ENCODE results near the gene BMPR2.

DNA sequence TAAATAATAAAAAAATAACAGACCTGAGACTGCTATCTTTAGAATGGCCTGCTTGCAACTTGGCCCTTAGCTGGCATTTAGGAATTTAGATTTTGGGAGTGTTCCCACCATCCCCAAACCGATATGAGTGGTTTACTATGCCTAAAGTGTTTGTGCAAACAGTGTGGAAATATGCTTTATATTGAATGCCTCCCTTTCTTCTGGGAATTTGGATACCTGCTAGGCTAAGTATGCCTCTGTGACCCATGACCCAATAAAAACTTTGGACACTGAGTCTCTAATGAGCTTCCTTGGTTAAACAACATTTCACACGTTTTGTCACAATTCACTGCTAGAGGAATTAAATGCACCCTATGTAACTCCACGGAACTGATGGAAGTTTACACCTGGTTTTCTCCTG, 73.2 kb downstream of the BMPR2 start:
- TF ChIP-seq, protein P1, sequence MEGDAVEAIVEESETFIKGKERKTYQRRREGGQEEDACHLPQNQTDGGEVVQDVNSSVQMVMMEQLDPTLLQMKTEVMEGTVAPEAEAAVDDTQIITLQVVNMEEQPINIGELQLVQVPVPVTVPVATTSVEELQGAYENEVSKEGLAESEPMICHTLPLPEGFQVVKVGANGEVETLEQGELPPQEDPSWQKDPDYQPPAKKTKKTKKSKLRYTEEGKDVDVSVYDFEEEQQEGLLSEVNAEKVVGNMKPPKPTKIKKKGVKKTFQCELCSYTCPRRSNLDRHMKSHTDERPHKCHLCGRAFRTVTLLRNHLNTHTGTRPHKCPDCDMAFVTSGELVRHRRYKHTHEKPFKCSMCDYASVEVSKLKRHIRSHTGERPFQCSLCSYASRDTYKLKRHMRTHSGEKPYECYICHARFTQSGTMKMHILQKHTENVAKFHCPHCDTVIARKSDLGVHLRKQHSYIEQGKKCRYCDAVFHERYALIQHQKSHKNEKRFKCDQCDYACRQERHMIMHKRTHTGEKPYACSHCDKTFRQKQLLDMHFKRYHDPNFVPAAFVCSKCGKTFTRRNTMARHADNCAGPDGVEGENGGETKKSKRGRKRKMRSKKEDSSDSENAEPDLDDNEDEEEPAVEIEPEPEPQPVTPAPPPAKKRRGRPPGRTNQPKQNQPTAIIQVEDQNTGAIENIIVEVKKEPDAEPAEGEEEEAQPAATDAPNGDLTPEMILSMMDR (IDR thresholded peaks at IDR 0.05; ENCODE audit: poor library complexity): no peak
- TF ChIP-seq EZH2 (IDR thresholded peaks at IDR 0.05; ENCODE audit: borderline replicate concordance) (no peak), EZH2phosphoT487 (IDR thresholded peaks at IDR 0.05; ENCODE audit: low read depth, severe bottlenecking, unreplicated experiment) (no peak)

All from hepatocyte (in vitro differentiated cells).